Loucy (cell line): ENCODE data around the gene AGAP1.

ENCODE experiments used
- H2AFZ ChIP-seq: fragments of 200-600 bp; sonication (generic); 2 replicates; pipeline ENCODE4 v1.6.0; 2016; ENCODE audit warnings: antibody characterized with exemption, mild to moderate bottlenecking, low read length, moderate library complexity
- H3F3A ChIP-seq: fragments of 200-600 bp; 2 replicates; pipeline ENCODE4 v1.6.0; 2016; ENCODE audit warnings: antibody characterized with exemption, low read depth, mild to moderate bottlenecking
- H3K27me3 ChIP-seq: fragments of 200-600 bp; sonication (generic); 2 replicates; pipeline ENCODE4 v1.6.1; 2014; ENCODE audit warnings: low read length, mild to moderate bottlenecking; ENCODE audit not compliant: insufficient read depth, poor library complexity, severe bottlenecking
- H3K36me3 ChIP-seq: fragments of 200-600 bp; sonication (generic); 2 replicates; pipeline ENCODE4 v1.6.1; 2016; ENCODE audit warnings: low read length; ENCODE audit not compliant: insufficient read depth
- H3K4me1 ChIP-seq: fragments of 200-600 bp; sonication (generic); 2 replicates; pipeline ENCODE4 v1.5.1; 2014; ENCODE audit warnings: low read length, mild to moderate bottlenecking; ENCODE audit not compliant: insufficient read depth, poor library complexity, severe bottlenecking
- H3K4me2 ChIP-seq: fragments of 200-600 bp; sonication (generic); 2 replicates; pipeline ENCODE4 v1.6.0; 2014; ENCODE audit warnings: antibody characterized with exemption, low read length, low read depth, mild to moderate bottlenecking; ENCODE audit not compliant: poor library complexity, severe bottlenecking
- H3K4me3 ChIP-seq: fragments of 200-600 bp; sonication (generic); 2 replicates; pipeline ENCODE4 v1.5.1; 2014; ENCODE audit warnings: low read length, mild to moderate bottlenecking, mixed read lengths; ENCODE audit not compliant: poor library complexity, severe bottlenecking
- H3K79me2 ChIP-seq: fragments of 200-600 bp; sonication (generic); 2 replicates; pipeline ENCODE4 v1.6.1; 2014; ENCODE audit warnings: low read length; ENCODE audit not compliant: insufficient read depth
- H3K9ac ChIP-seq: fragments of 200-600 bp; sonication (generic); 2 replicates; pipeline ENCODE4 v1.6.0; 2014; ENCODE audit warnings: mild to moderate bottlenecking, low read depth, low read length, moderate library complexity; ENCODE audit not compliant: poor library complexity, severe bottlenecking
- H3K9me2 ChIP-seq: fragments of 200-600 bp; sonication (generic); replicated peaks from 2 replicates; pipeline ENCODE4 v1.6.1; 2016; ENCODE audit warnings: low read depth, low read length, mixed read lengths
- H3K9me3 ChIP-seq: fragments of 200-600 bp; sonication (generic); 2 replicates; pipeline ENCODE4 v1.6.1; 2014; ENCODE audit warnings: mild to moderate bottlenecking, antibody characterized with exemption, low read length, low read depth; ENCODE audit not compliant: insufficient read depth
- H4K20me1 ChIP-seq: fragments of 200-600 bp; sonication (generic); 2 replicates; pipeline ENCODE4 v1.6.0; 2014; ENCODE audit warnings: antibody characterized with exemption, low read length, mild to moderate bottlenecking; ENCODE audit not compliant: insufficient read depth, poor library complexity, severe bottlenecking
- EZH2phosphoT487 ChIP-seq: fragments of 200-600 bp; IDR thresholded peaks from 2 replicates; pipeline ENCODE4 v1.6.1; 2018; ENCODE audit warnings: antibody characterized with exemption, mild to moderate bottlenecking, moderate library complexity, borderline replicate concordance
- TF ChIP-seq, protein P1 (sequence below): fragments of 200-600 bp; sonication (generic); conservative IDR thresholded peaks from 2 replicates; pipeline ENCODE4 v1.5.1; 2014; ENCODE audit warnings: mild to moderate bottlenecking, antibody characterized with exemption, low read length

The AGAP1 gene

DNA sequence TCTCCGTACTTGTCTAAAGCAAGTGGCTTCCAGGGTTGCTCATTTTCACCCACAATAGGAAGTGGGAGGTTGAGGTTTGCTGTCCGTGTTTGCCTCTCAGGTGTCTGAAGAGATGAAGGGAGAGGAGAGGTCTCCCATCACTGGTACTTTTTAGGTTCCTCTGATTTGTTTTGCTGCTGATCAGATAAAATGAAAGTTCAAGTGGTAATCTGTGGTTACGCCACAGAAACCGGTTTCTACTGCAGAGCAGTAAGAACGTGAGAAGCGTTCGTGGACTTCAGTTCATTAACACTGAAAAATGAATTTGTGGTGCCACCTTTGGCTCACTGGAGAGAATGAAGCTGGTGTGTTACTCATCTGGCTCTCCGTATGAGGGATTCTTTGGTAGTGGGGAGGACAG lies 556.1 kb downstream of the AGAP1 start:
- Histone ChIP-seq H3K36me3 (peaks cover 7% of the 10 kb centered on the region; the same call in 1 of the 2 replicates), H3K79me2 (no peaks in the 10 kb centered on the region), H3F3A (no peaks in the 10 kb centered on the region), H3K9ac (no peak overlapping the region), H3K9me3 (no peaks in the 10 kb centered on the region), H3K4me2 (no peak overlapping the region), H4K20me1 (no peaks in the 10 kb centered on the region), H2AFZ (no peak overlapping the region), H3K4me3 (no peak overlapping the region), H3K27me3 (no peaks in the 10 kb centered on the region), H3K9me2 (no peaks in the 10 kb centered on the region), H3K4me1 (no peaks in the 10 kb centered on the region)
- TF ChIP-seq, protein P1, sequence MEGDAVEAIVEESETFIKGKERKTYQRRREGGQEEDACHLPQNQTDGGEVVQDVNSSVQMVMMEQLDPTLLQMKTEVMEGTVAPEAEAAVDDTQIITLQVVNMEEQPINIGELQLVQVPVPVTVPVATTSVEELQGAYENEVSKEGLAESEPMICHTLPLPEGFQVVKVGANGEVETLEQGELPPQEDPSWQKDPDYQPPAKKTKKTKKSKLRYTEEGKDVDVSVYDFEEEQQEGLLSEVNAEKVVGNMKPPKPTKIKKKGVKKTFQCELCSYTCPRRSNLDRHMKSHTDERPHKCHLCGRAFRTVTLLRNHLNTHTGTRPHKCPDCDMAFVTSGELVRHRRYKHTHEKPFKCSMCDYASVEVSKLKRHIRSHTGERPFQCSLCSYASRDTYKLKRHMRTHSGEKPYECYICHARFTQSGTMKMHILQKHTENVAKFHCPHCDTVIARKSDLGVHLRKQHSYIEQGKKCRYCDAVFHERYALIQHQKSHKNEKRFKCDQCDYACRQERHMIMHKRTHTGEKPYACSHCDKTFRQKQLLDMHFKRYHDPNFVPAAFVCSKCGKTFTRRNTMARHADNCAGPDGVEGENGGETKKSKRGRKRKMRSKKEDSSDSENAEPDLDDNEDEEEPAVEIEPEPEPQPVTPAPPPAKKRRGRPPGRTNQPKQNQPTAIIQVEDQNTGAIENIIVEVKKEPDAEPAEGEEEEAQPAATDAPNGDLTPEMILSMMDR, result no peak
- TF ChIP-seq EZH2phosphoT487, result no peak

DNA sequence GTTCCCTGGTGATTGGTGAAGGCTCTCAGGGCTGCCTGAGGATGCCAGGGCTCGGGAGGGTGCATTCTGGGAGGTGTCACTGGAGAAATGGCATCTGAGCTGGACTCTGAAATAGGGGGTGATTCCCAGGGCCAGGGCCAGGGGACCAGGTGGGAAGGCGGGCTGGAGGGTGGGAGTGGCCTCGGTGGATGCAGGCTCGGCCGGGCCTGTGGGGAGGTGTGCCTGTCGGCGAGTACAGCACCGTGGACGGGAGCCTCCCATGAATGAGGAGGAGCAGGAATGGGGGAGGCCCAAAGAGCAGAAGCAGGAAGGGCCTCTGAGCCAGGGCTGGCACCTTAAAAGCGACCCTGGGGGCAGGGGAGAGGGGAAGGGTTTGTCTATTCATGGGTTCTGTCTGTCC lies 557.5 kb downstream of the AGAP1 start:
- TF ChIP-seq EZH2phosphoT487, result no peak
- H3F3A ChIP-seq, result no peaks in the 10 kb centered on the region
- H3K79me2 ChIP-seq, result no peaks in the 10 kb centered on the region
- no peaks in the 10 kb centered on the region for H3K9me3 ChIP-seq
- no peaks in the 10 kb centered on the region for H3K27me3 ChIP-seq
- H3K9ac ChIP-seq, result no peak overlapping the region
- no peaks in the 10 kb centered on the region for H3K9me2 ChIP-seq
- H3K36me3 ChIP-seq, result peaks cover 7% of the 10 kb centered on the region; the same call in 1 of the 2 replicates
- H4K20me1 ChIP-seq, result no peaks in the 10 kb centered on the region
- no peak overlapping the region for H3K4me3 ChIP-seq
- no peak overlapping the region for H3K4me2 ChIP-seq
- H3K4me1 ChIP-seq, result no peaks in the 10 kb centered on the region
- no peak overlapping the region for H2AFZ ChIP-seq

DNA sequence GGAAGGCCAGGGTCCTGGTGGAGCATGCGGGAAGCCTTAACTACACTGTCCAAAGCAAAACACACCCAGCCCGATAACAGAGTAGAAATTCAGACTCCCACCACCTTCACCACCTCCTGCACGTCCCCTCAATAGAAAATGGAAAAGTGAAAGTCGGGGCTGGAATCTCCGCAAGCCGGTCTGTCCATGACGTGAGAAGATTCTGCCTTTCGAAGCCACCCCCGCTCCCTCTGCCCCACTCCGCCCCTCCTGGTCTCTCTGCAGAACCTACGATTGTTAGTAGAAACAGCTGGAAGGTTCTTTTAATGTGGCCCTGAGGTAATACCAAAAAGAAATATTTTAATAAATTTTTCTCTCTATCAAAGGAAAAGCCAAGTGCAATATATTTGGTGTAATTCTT lies 558.0 kb downstream of the AGAP1 start:
- Histone ChIP-seq H3K4me1 (no peaks in the 10 kb centered on the region), H3K9me2 (no peaks in the 10 kb centered on the region), H2AFZ (no peak overlapping the region), H3K36me3 (peaks cover 7% of the 10 kb centered on the region; the same call in 1 of the 2 replicates), H3K27me3 (no peaks in the 10 kb centered on the region), H3K9ac (no peak overlapping the region), H3K79me2 (no peaks in the 10 kb centered on the region), H3K9me3 (no peaks in the 10 kb centered on the region), H3K4me3 (no peak overlapping the region), H3K4me2 (no peak overlapping the region), H3F3A (no peaks in the 10 kb centered on the region), H4K20me1 (no peaks in the 10 kb centered on the region)
- TF ChIP-seq EZH2phosphoT487, result no peak
- TF ChIP-seq, protein P1, result no peak

DNA sequence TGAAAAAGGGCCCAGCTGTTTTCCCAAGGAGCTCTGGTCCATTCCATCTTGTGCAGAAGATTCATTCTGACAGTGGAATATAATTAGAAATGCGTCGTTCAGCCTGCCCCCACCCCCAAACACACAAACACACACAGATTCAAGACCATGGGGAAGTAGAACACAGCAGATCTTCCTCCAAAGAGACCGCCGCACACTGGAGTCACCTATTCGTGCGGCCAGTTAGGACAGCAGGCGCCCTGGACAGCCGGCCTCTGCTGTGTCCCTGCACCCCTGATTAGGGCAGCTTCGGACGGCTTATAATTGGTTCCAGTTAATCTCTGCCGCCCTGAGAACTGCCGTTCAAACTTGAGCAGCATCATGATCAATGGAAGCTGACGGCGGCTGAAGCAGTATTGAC lies 558.4 kb downstream of the AGAP1 start:
- Histone ChIP-seq H3K79me2 (no peaks in the 10 kb centered on the region), H4K20me1 (no peaks in the 10 kb centered on the region), H3K4me1 (peaks cover under 1% of the 10 kb centered on the region), H3F3A (no peaks in the 10 kb centered on the region), H3K36me3 (peaks cover 7% of the 10 kb centered on the region; the same call in 1 of the 2 replicates), H3K9me3 (no peaks in the 10 kb centered on the region), H3K9ac (no peak overlapping the region), H3K4me2 (no peak overlapping the region), H3K9me2 (no peaks in the 10 kb centered on the region), H3K27me3 (no peaks in the 10 kb centered on the region), H2AFZ (no peak overlapping the region), H3K4me3 (no peak overlapping the region)
- TF ChIP-seq, protein P1, result no peak
- TF ChIP-seq EZH2phosphoT487, result no peak
